ENCODE measurements around the gene LRRC26. TPM values are rescaled to one million over a fixed set of nuclear protein-coding genes. Genes with fewer than 3 reads are reported as not detected.

Gene LRRC26
- total and polyA plus RNA-seq, 2 of the 13 experiments (the other 11 are each of a cell fraction or from before 2014, with no cell fraction given): not detected

GRCh38 chr9:137141050-137141810 lies 28.6 kb downstream of the LRRC26 start (continued):
- no peak for TF ChIP-seq NR2C2 (CRISPR knock-in tag; IDR thresholded peaks at IDR 0.05; ENCODE audit: borderline replicate concordance)

DNA sequence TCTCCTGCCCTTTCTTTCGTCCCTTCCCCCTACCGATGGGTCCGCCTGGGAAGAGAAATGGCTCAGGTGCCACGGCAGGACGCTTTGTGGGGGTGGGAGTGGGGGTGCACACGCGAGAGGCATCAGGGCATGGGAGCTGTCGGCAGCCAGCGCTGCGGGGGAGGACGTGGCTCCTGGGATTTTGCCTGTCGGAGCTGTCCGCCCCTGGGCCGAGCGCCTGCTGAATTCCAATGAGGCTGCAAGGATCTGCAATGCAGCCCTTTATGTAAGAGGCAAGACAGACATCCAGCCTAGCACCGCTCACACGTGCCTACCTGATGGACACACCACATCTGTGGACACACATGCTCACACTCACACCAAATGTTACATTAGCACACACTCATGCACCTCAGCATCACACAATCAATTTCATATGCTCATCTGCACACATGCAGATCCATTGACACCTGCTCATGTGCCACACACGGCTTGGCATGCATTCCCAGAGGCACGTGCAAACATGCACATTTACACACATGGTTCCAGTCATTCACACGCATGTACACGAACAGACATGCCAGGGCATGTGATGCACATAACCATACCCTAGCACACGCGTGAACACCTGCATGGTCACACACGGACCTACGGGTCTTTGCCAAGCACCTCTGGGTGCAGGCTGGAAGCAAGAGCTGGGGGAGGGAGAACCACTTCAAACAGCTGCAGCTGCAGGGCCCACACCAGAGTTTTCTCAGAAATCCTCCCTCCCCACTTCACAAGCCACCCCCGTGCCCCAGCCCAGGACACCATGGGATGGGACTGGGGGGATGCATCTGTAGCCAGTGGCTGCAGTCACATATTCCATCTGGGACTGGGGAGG lies 29.5 kb downstream of the LRRC26 start:
- DNase-seq (ENCODE audit: low spot score) (no peak), FAIRE-seq (no peak), ATAC-seq (no peak)
- Histone ChIP-seq H3K36me3 (replicated peaks in 1 of 2; ENCODE audit: control insufficient read depth in 1 of 2, insufficient read depth in 2 of 2, low read length in 2 of 2) (no peaks in the 10 kb centered on the region), H3K27me3 (ENCODE audit: control insufficient read depth in 1 of 2, insufficient read depth in 2 of 2, low read length in 2 of 2) (peaks cover 33 to 79% of the 10 kb centered on the region in 2 experiments), H3K79me2 (ENCODE audit: insufficient read depth, low read length) (no peaks in the 10 kb centered on the region), H3K4me1 (ENCODE audit: insufficient read depth, low read length) (no peaks in the 10 kb centered on the region), H3K27ac (ENCODE audit: extremely low read length, insufficient read depth, low read length) (no peak overlapping the region), H3K9ac (ENCODE audit: insufficient read depth, low read depth, low read length) (no peak overlapping the region), H3K4me2 (ENCODE audit: low read depth, low read length) (no peak overlapping the region), H2AFZ (ENCODE audit: low read length) (no peak overlapping the region), H3K9me3 (ENCODE audit: low read length) (no peaks in the 10 kb centered on the region), H4K20me1 (ENCODE audit: insufficient read depth, low read length) (no peaks in the 10 kb centered on the region), H3K4me3 (replicated peaks in 1 of 3; ENCODE audit: insufficient read depth in 1 of 3, low read depth in 2 of 3, low read length in 3 of 3) (no peak overlapping the region)
- ChIA-PET CTCF (ENCODE audit: low intra/inter-chr PET ratio, low total read pairs) (no interaction called here), POLR2A (interaction anchor here (3.3 kb wide), 1 partner anchor 11 kb away, joined by 11 read pairs; no protein-coding TSS in a partner anchor)
- intact Hi-C loops (cut with micrococcal nuclease; ENCODE audit: unreplicated experiment) (no loop called here), in situ Hi-C loops (cut with HindIII; ENCODE audit: extremely low pct_ligation_motif_present, low pct_unique_long_range_greater_than_20kb) (no loop called here)
- no TSS peak for BruUV-seq (replicated peaks)
- 29% methylated on average over 16 of the region's 26 CpGs for WGBS (ENCODE audit: low lambda C conversion rate)
- no peak for TF ChIP-seq HDAC1 (CRISPR knock-in tag; IDR thresholded peaks at IDR 0.05)
- TF ChIP-seq REST (IDR thresholded peaks at IDR 0.05; ENCODE audit: borderline replicate concordance in 1 of 2, low read depth in 1 of 2, low read length in 2 of 2): peak in 1 of 2 experiments; percentile 17; a peak in 2 of 4 replicates
- TF ChIP-seq, protein P1, sequence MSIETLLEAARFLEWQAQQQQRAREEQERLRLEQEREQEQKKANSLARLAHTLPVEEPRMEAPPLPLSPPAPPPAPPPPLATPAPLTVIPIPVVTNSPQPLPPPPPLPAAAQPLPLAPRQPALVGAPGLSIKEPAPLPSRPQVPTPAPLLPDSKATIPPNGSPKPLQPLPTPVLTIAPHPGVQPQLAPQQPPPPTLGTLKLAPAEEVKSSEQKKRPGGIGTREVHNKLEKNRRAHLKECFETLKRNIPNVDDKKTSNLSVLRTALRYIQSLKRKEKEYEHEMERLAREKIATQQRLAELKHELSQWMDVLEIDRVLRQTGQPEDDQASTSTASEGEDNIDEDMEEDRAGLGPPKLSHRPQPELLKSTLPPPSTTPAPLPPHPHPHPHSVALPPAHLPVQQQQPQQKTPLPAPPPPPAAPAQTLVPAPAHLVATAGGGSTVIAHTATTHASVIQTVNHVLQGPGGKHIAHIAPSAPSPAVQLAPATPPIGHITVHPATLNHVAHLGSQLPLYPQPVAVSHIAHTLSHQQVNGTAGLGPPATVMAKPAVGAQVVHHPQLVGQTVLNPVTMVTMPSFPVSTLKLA (IDR thresholded peaks at IDR 0.05): peak; percentile 80

Data from HepG2 (cell line).